Stomach (tissue), 9 donors: ENCODE measurements around the gene SLC9B2. TPM values are rescaled to one million over a fixed set of nuclear protein-coding genes. Genes with fewer than 3 reads are reported as not detected.

ENCODE experiments used
- DNase-seq, 2 donors: peaks; one replicate each; pipeline versions ENCODE4 v3.0.0 to v3.0.0-alpha.2; 2013 to 2019
- H3K27ac ChIP-seq, 5 donors: fragments of 200-600 bp in 4 of 5; sonication (generic) in 4 of 5; one replicate each; pipeline ENCODE4 v1.5.1; 2013 to 2019; ENCODE audit warnings: mild to moderate bottlenecking in 1 of 5, moderate library complexity in 1 of 5
- H3K27me3 ChIP-seq, 3 donors: fragments of 200-600 bp; sonication (generic); one replicate each; pipeline ENCODE4 v1.5.1; 2017 to 2019; ENCODE audit warnings: mixed run types in 1 of 3
- H3K36me3 ChIP-seq, 4 donors: fragments of 200-600 bp; sonication (generic); 1 replicate in 3 of 4; 2 replicates in 1 of 4; pipeline ENCODE4 v1.5.1; 2016 to 2019
- H3K4me1 ChIP-seq, 4 donors: fragments of 200-600 bp; sonication (generic); one replicate each; pipeline ENCODE4 v1.5.1; 2016 to 2019
- H3K4me3 ChIP-seq, 4 donors: fragments of 200-600 bp; sonication (generic) in 3 of 4; one replicate each; pipeline ENCODE4 v1.5.1; 2016 to 2019; ENCODE audit warnings: mild to moderate bottlenecking in 1 of 4
- H3K9me3 ChIP-seq, 4 donors: fragments of 200-600 bp; sonication (generic); one replicate each; pipeline ENCODE4 v1.5.1; 2016 to 2019
- CTCF ChIP-seq, 7 experiments: fragments of 450-650 bp in 4 of 7; fragments of 200-600 bp in 3 of 7; sonication (generic) in 3 of 7; IDR thresholded peaks; one replicate each; pipeline ENCODE4 v1.5.1; 2016 to 2019; ENCODE audit warnings: antibody characterized with exemption in 7 of 7, control low read depth in 2 of 7, mild to moderate bottlenecking in 1 of 7
- EP300 ChIP-seq: sonication (generic); formaldehyde crosslinking; IDR thresholded peaks from one replicate; pipeline ENCODE4 v1.6.1; 2017; ENCODE audit warnings: antibody characterized with exemption
- POLR2A ChIP-seq, 4 donors: fragments of 450-650 bp; IDR thresholded peaks; one replicate each; pipeline ENCODE4 v1.6.1; 2016; ENCODE audit warnings: antibody characterized with exemption in 4 of 4, control low read depth in 2 of 4, mild to moderate bottlenecking in 1 of 4, moderate library complexity in 1 of 4
- POLR2AphosphoS5 ChIP-seq, 3 donors: sonication (generic); formaldehyde crosslinking; IDR thresholded peaks; one replicate each; pipeline ENCODE4 v1.6.1; 2016; ENCODE audit warnings: antibody characterized with exemption in 3 of 3
- WGBS, 5 donors: extraction: QIAGEN DNeasy Blood & Tissue Kit in 3 of 5; methylation state at CpG; one replicate each; pipeline versions ENCODE4 v1.1.5 to v1.1.7; 2013 to 2018; 5-methylcytosine and 5-hydroxymethylcytosine counted together
- intact Hi-C: fragments of 100-400 bp; cut with DNase I; formaldehyde crosslinking; loops from one replicate; pipeline ENCODE4 v1.15.1; 2023; ENCODE audit warnings: low total_unique reads
- polyA plus RNA-seq, 3 donors: library from polyadenylated mRNA; stranded (reverse); fragments of 200-250 nt; gene quantifications; one replicate each; pipeline ENCODE4 v1.2.3, GENCODE V29; 2013
- total RNA-seq, 5 donors: library from RNA; depleted of rRNA; stranded (reverse); fragments of >200 nt; gene quantifications; one replicate each; pipeline versions ENCODE4 v1.1.0 to v1.2.3, GENCODE V29; 2014 to 2016
- donor health status: healthy with polysubstance abuse.
- donor health status: Bipolar disorder and iron deficiency.
- donor health status: healthy.

SLC9B2 gene
- total and polyA plus RNA-seq, 8 donors: 1.7 to 26.3 (median 10.1) TPM

DNA sequence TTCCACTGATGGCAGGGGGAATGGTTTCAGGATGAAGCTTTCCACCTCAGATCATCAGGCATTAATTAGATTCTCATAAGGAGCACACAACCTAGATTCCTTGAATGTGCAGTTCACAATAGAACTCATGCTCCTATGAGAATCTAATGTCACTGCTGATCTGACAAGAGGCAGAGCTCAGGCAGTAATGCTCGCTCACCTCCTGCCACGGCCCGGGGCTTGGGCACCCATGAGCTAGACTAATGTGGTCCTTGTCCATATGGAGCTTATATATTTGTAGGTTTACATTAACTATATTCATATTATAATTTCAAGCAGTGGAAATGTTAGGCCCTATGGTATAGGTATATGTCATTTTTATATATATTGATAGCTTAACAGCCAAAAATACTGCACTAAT lies 24.4 kb downstream of the SLC9B2 start:
- intact Hi-C loops: no loop called here
- TF ChIP-seq POLR2A (IDR thresholded peaks at IDR 0.05): no peak
- no peak for TF ChIP-seq EP300
- no peak for TF ChIP-seq POLR2AphosphoS5 (IDR thresholded peaks at IDR 0.05)
- TF ChIP-seq CTCF (IDR thresholded peaks at IDR 0.05): no peak
- H3K4me1 ChIP-seq: no peaks in the 10 kb centered on the region
- no peaks in the 10 kb centered on the region for H3K27me3 ChIP-seq
- no peaks in the 10 kb centered on the region for H3K9me3 ChIP-seq
- H3K36me3 ChIP-seq: peaks cover 9 to 26% (median 20%) of the 10 kb centered on the region in 4 donors
- WGBS, 5 donors: 92 to 99% (median 96%) methylated on average over 3 of the region's 3 CpGs
- H3K27ac ChIP-seq: no peak overlapping the region
- DNase-seq: no peak
- H3K4me3 ChIP-seq: no peak overlapping the region

DNA sequence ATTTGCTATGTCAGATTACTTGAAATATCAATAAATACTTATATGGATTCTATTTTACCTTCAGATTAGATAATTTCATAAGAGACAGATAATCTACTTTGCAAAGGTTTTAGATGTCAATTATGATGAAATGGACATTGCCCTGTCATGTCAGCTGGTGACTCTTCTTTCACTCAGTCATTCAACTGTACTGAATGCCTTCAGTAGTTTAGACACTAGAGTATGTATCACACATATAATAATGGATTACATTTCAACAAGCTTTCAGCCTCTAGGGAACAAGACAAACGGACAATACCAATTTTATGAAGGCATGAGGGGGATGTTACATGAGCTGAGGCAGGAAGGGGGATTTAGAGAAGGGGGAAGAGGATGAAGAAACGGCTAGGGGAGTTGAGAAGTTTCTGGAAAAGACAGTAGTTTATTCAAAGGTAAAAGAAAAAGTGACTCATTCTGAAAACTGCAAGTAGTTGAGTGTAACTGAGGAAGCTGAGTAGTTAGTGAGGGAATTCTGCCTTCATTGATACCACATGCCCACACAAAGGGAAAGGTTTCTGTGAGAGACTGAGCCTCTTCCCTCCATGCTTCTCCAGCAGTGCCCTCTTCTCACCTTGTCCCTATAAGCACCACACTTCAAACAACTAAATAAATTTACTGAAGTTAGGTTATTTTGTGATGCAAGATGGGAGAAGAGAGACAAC lies 25.7 kb downstream of the SLC9B2 start:
- 36 to 59% (median 51%) methylated on average over 2 of the region's 2 CpGs for WGBS, 5 donors

GRCh38 chr4:103046416-103047290 lies 29.9 kb downstream of the SLC9B2 start:
- 35 to 47% (median 40%) methylated on average over 5 of the region's 5 CpGs for WGBS, 5 donors

More for the DNA sequence above, 25.7 kb downstream of the SLC9B2 start:
- Histone ChIP-seq H3K9me3 (no peaks in the 10 kb centered on the region), H3K27ac (no peak overlapping the region), H3K4me1 (no peaks in the 10 kb centered on the region), H3K36me3 (peaks cover 9 to 26% (median 20%) of the 10 kb centered on the region in 4 donors), H3K27me3 (no peaks in the 10 kb centered on the region), H3K4me3 (no peak overlapping the region)
- TF ChIP-seq POLR2A (IDR thresholded peaks at IDR 0.05) (no peak), EP300 (no peak), CTCF (IDR thresholded peaks at IDR 0.05) (no peak), POLR2AphosphoS5 (IDR thresholded peaks at IDR 0.05) (no peak)
- intact Hi-C loops: no loop called here
- DNase-seq: no peak

More at GRCh38 chr4:103046416-103047290, 29.9 kb downstream of the SLC9B2 start:
- no peak for TF ChIP-seq POLR2A (IDR thresholded peaks at IDR 0.05)
- peak in 5 of 7 experiments; percentile 20 to 73 (median 60) for TF ChIP-seq CTCF (IDR thresholded peaks at IDR 0.05)
- TF ChIP-seq POLR2AphosphoS5 (IDR thresholded peaks at IDR 0.05): no peak
- TF ChIP-seq EP300: no peak
- H3K27ac ChIP-seq: no peak overlapping the region
- no peak overlapping the region for H3K4me3 ChIP-seq
- no peaks in the 10 kb centered on the region for H3K4me1 ChIP-seq
- H3K27me3 ChIP-seq: no peaks in the 10 kb centered on the region
- H3K36me3 ChIP-seq: peaks cover 9 to 53% (median 39%) of the 10 kb centered on the region in 4 donors
- no peaks in the 10 kb centered on the region for H3K9me3 ChIP-seq
- intact Hi-C loops: no loop called here
- peak; percentile 30 to 68 for DNase-seq
